Mucosa of descending colon (tissue), 3 donors: ENCODE data around the gene EYA4. TPM values are rescaled to one million over a fixed set of nuclear protein-coding genes. Genes with fewer than 3 reads are reported as not detected.

Source experiments
- ATAC-seq: fragments of 200-7000 bp; cut with Tn5 transposase; one replicate; pipeline ENCODE4 v1.9.1; 2020; ENCODE audit warnings: mild to moderate bottlenecking, moderate library complexity
- DNase-seq, 3 donors: peaks; one replicate each; pipeline ENCODE4 v3.0.0-alpha.2; 2020
- H3K36me3 ChIP-seq: fragments of 200-600 bp; one replicate; pipeline ENCODE4 v1.8.0; 2021; ENCODE audit warnings: low read depth, mild to moderate bottlenecking
- H3K4me1 ChIP-seq: fragments of 200-600 bp; one replicate; pipeline ENCODE4 v1.8.0; 2021; ENCODE audit warnings: low read depth, mild to moderate bottlenecking
- H3K4me3 ChIP-seq: fragments of 200-600 bp; one replicate; pipeline ENCODE4 v1.8.0; 2021; ENCODE audit warnings: mild to moderate bottlenecking
- H3K9me3 ChIP-seq: fragments of 200-600 bp; one replicate; pipeline ENCODE4 v1.8.0; 2021; ENCODE audit warnings: mild to moderate bottlenecking
- intact Hi-C, 2 donors: fragments of 100-400 bp; cut with DNase I in 1 of 2; cut with micrococcal nuclease in 1 of 2; formaldehyde crosslinking; loops; one replicate each; pipeline versions ENCODE4 v1.11.0 to v1.11.1; 2022; cut with DNase I, micrococcal nuclease
- total RNA-seq, 3 donors: library from RNA; stranded (reverse); fragmentation: NEBNext Ultra II Directional in 2 of 3; extraction: Animal tissue kit (Norgen Biotek cat#: 25700) in 2 of 3; gene quantifications; one replicate each; pipeline versions ENCODE4 v1.2.1 to v1.2.4, GENCODE V29; 2021 to 2023
- TF ChIP-seq, protein P1 (sequence below): fragments of 200-600 bp; IDR thresholded peaks from one replicate; pipeline ENCODE4 v1.8.0; 2022; ENCODE audit warnings: antibody characterized with exemption, mild to moderate bottlenecking
- donor health status: DM: no; HTN: no; CAD: no; lungs with moderate emphysema.
- donor health status: DM: no; HTN: no; CAD: no.
- donor health status: DM: no; HTN: yes; CAD: no.

The EYA4 gene
- total RNA-seq, 3 donors from 2014 or later: 0.41 to 0.66 TPM; not detected in 1

DNA sequence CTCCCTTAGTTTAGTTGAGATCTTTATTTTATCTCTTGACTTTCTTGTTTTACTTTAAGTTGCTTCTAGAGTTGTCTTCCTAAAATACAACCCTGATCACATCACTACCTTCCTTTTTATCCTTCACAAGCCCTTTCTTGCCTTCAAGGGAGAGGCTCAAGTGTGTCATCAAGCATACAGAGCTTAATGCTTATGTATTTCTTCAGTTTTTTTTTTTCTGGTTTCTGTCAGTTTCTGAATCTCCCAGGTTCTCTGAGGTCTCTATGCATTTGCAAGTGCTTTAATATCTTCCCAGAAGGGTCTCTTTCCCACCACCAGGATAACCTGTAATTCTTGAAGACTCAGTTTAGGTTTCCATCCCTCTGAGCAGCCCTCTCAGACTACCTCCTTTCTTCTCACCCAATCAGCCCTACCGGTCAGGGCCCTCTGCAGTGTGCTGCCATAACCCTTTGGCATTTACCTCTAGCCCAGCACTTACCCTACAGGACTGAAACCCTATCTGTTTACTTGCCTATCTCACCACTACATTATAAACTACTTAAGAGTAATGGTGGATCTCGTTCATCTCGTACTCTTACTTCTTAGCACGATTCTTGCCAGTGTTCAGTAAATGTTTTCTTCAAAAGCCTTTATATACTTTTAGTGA is 36.9 kb downstream of the EYA4 start:
- intact Hi-C loops: no loop called here
- Histone ChIP-seq H3K4me3 (no peak overlapping the region), H3K4me1 (no peaks in the 10 kb centered on the region), H3K36me3 (no peaks in the 10 kb centered on the region), H3K9me3 (no peaks in the 10 kb centered on the region)
- TF ChIP-seq, protein P1, sequence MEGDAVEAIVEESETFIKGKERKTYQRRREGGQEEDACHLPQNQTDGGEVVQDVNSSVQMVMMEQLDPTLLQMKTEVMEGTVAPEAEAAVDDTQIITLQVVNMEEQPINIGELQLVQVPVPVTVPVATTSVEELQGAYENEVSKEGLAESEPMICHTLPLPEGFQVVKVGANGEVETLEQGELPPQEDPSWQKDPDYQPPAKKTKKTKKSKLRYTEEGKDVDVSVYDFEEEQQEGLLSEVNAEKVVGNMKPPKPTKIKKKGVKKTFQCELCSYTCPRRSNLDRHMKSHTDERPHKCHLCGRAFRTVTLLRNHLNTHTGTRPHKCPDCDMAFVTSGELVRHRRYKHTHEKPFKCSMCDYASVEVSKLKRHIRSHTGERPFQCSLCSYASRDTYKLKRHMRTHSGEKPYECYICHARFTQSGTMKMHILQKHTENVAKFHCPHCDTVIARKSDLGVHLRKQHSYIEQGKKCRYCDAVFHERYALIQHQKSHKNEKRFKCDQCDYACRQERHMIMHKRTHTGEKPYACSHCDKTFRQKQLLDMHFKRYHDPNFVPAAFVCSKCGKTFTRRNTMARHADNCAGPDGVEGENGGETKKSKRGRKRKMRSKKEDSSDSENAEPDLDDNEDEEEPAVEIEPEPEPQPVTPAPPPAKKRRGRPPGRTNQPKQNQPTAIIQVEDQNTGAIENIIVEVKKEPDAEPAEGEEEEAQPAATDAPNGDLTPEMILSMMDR: no peak
- ATAC-seq (no peak), DNase-seq (no peak)

DNA sequence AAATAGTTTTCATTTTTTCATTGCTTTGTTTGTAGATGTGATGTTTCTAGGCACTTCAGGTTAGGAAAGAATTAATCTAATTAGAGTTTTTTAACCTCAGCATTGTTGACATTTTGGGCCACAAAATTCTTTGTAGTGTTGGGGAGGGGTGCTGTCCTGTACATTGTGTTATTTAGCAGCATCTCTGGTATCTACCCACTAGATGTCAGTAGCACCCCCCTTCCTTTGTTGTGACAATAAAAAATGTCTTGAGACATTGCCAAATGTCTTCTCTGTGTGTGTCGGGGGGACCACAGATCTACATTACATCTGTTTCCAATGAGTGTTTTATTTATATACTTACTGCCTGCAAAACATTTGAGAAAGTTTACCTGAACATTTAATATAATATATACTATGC is 45.6 kb downstream of the EYA4 start:
- Histone ChIP-seq H3K36me3 (no peaks in the 10 kb centered on the region), H3K9me3 (no peaks in the 10 kb centered on the region), H3K4me1 (no peaks in the 10 kb centered on the region), H3K4me3 (no peak overlapping the region)
- ATAC-seq: no peak
- DNase-seq: no peak
- intact Hi-C loops: no loop called here
- TF ChIP-seq, protein P1: no peak

DNA sequence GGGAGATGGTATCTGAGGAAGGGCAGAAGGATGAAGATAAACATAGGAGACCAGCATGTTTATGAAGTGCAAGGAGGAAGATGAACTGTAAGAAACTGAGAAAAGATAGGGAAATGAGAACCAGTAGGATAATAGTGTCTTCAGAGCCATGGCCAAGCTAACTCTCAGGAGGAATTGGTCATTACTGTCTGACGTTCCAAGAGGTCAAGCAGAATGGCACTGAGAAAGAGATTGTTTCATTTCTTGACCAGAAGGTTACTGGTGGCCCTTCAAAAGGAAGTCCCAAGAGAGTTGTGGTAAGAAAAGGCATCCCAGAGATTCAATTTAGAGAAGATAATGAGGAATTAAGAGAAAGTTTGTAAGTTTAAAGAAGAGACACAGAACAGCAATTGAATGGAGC is 47.5 kb downstream of the EYA4 start:
- H3K9me3 ChIP-seq: no peaks in the 10 kb centered on the region
- intact Hi-C loops: no loop called here
- TF ChIP-seq, protein P1: no peak
- no peaks in the 10 kb centered on the region for H3K36me3 ChIP-seq
- no peak overlapping the region for H3K4me3 ChIP-seq
- no peak for DNase-seq
- H3K4me1 ChIP-seq: no peaks in the 10 kb centered on the region
- no peak for ATAC-seq

DNA sequence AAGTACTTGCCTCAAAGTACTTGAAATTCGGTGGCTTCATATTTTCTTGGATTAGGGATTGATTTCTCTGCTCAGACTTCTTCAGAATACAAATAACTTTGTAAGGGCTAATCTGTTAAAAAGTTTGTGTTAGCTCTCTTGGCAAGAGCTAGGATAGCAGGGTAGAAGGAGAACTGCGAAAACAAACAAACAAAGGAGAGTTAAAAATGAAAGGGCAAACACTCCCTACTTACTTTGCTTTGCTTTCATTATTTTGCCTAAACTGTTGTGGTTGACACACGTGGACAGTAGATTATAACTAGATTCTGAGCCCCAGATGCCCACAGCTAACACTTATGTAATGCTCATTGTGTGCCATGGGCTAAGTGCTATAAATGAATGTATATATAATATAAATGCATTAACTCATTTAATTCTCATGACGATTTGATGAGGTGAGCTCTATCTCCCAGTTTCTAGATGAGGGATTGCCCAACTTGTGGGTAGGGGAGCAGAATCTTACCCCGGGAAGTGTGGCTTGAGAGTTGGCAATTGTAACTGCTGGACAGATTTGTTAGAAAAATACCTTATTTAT is 48.7 kb downstream of the EYA4 start:
- DNase-seq: no peak
- Histone ChIP-seq H3K36me3 (no peaks in the 10 kb centered on the region), H3K9me3 (no peaks in the 10 kb centered on the region), H3K4me1 (no peaks in the 10 kb centered on the region), H3K4me3 (no peak overlapping the region)
- ATAC-seq: no peak
- TF ChIP-seq, protein P1: no peak
- intact Hi-C loops: no loop called here

DNA sequence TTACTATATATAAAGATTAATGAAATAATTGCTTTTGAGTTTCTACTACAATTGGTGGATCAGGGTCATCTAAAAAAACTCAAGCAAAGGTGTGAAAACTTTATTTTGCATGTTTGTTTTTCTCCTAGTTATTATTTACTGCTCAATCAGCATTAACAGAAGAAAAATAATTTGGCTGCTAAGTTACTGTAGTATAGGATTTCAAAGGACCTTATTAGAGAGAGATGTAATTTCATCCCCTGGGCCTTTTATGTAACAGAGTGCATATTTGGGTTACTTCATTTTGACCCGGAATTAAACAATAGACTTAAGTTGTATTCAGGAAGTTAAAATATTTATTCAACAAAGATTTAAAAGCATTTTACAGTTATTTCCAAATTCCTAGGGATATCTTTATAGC is 49.8 kb downstream of the EYA4 start:
- ATAC-seq: no peak
- H3K9me3 ChIP-seq: no peaks in the 10 kb centered on the region
- TF ChIP-seq, protein P1: no peak
- no peaks in the 10 kb centered on the region for H3K36me3 ChIP-seq
- intact Hi-C loops: no loop called here
- DNase-seq: no peak
- no peak overlapping the region for H3K4me3 ChIP-seq
- no peaks in the 10 kb centered on the region for H3K4me1 ChIP-seq
